Prostate gland (tissue), 1 donor: ENCODE results near the gene KCTD3.

Source experiments
- POLR2A ChIP-seq: fragments of 450-650 bp; IDR thresholded peaks from one replicate; pipeline ENCODE4 v1.6.1; 2016; ENCODE audit warnings: antibody characterized with exemption, mild to moderate bottlenecking
- POLR2AphosphoS5 ChIP-seq: sonication (generic); formaldehyde crosslinking; IDR thresholded peaks from one replicate; pipeline ENCODE4 v1.6.1; 2017; ENCODE audit warnings: antibody characterized with exemption

DNA sequence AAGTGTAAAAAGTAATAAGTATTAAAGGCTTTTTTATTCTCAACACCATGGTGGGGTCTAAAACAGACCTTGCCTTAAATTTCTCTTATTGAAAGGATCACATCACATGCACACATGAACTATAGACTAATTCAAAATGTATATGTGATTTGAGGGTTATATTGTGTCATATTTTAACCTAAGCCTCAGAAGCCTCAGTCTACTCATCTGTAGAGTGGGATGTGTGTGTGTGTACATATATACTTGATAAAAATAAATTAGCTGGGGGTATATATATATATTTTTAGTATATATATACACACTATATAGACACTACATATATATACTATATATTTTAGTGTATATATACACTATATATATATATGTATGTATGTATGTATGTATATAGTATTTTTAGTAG is 58.8 kb downstream of the KCTD3 start:
- TF ChIP-seq POLR2A = no peak
- no peak for TF ChIP-seq POLR2AphosphoS5
